Sigmoid colon (tissue), 4 donors: Measurements from ENCODE around the gene SPON1.

Experiments
- POLR2A ChIP-seq, 2 donors: fragments of 450-650 bp; IDR thresholded peaks; one replicate each; pipeline ENCODE4 v1.6.1; 2016; ENCODE audit warnings: antibody characterized with exemption in 2 of 2, mild to moderate bottlenecking in 2 of 2, moderate library complexity in 2 of 2
- POLR2AphosphoS5 ChIP-seq, 4 donors: sonication (generic); formaldehyde crosslinking; IDR thresholded peaks; one replicate each; pipeline ENCODE4 v1.6.1; 2017; ENCODE audit warnings: antibody characterized with exemption in 4 of 4
- TF ChIP-seq, protein P1 (sequence below), 4 experiments: fragments of 450-650 bp in 3 of 4; fragments of 200-600 bp in 1 of 4; IDR thresholded peaks; one replicate each; pipeline ENCODE4 v1.5.1; 2016 to 2019; ENCODE audit warnings: antibody characterized with exemption in 4 of 4, mild to moderate bottlenecking in 3 of 4, moderate library complexity in 2 of 4

DNA sequence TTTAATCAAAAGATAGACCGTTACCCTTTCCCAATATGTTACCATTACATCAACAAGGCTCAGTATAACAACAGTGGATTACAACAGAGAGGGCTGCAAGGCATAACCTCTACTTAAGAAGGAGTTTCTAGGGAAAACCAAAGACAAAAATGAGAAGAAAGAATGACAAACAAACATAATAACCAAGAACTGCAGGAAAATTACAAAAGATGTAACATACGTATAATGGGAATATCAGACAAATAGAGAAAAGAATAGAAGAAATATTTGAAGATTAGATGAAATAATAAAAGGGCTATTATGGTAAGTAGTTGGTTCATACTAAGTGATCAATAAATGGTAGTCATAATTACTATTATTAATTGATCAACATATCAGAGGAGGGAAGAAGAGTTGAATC, 39.1 kb downstream of the SPON1 start:
- TF ChIP-seq POLR2A (IDR thresholded peaks at IDR 0.05): no peak
- TF ChIP-seq, protein P1, sequence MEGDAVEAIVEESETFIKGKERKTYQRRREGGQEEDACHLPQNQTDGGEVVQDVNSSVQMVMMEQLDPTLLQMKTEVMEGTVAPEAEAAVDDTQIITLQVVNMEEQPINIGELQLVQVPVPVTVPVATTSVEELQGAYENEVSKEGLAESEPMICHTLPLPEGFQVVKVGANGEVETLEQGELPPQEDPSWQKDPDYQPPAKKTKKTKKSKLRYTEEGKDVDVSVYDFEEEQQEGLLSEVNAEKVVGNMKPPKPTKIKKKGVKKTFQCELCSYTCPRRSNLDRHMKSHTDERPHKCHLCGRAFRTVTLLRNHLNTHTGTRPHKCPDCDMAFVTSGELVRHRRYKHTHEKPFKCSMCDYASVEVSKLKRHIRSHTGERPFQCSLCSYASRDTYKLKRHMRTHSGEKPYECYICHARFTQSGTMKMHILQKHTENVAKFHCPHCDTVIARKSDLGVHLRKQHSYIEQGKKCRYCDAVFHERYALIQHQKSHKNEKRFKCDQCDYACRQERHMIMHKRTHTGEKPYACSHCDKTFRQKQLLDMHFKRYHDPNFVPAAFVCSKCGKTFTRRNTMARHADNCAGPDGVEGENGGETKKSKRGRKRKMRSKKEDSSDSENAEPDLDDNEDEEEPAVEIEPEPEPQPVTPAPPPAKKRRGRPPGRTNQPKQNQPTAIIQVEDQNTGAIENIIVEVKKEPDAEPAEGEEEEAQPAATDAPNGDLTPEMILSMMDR (IDR thresholded peaks at IDR 0.05): no peak
- TF ChIP-seq POLR2AphosphoS5 (IDR thresholded peaks at IDR 0.05): no peak
